PC-9 (cell line): ENCODE results near the gene MLIP. TPM values are rescaled to one million over a fixed set of nuclear protein-coding genes. Genes with fewer than 3 reads are reported as not detected.

Experiments
- BruUV-seq: library from RNA; stranded (reverse); fragments of 400-500 nt; replicated peaks from 2 replicates; lab custom pipeline; 2021; lab: Mats Ljungman, UMichigan
- CTCF ChIA-PET: fragments of 300-600 bp; sonication (Branson Sonifier 250); formaldehyde crosslinking; loops from one replicate; lab custom pipeline; 2022; ENCODE audit warnings: antibody characterized with exemption; lab: Charles Lee
- POLR2A ChIA-PET: fragments of 300-600 bp; sonication (Branson Sonifier 250); formaldehyde crosslinking; loops from one replicate; lab custom pipeline; 2022; ENCODE audit warnings: antibody characterized with exemption; ENCODE audit not compliant: unreplicated experiment; lab: Charles Lee
- DNase-seq, 2 experiments: peaks; one replicate each; pipeline versions ENCODE4 v3.0.0 to v3.0.0-alpha.2; 2015 to 2022; ENCODE audit warnings: mixed read lengths in 1 of 2
- H2AFZ ChIP-seq: fragments of 200-600 bp; sonication (generic); 2 replicates; pipeline ENCODE4 v1.8.1; 2017; ENCODE audit warnings: antibody characterized with exemption
- H3F3A ChIP-seq: fragments of 200-600 bp; sonication (generic); 2 replicates; pipeline ENCODE4 v1.8.1; 2017; ENCODE audit warnings: antibody characterized with exemption, mild to moderate bottlenecking, low read depth; ENCODE audit not compliant: insufficient read depth
- H3K27ac ChIP-seq: fragments of 200-600 bp; sonication (generic); 2 replicates; pipeline ENCODE4 v1.6.1; 2016; ENCODE audit warnings: mixed run types
- H3K27me3 ChIP-seq: fragments of 200-600 bp; sonication (generic); 2 replicates; pipeline ENCODE4 v1.6.1; 2016; ENCODE audit warnings: low read depth, mixed run types; ENCODE audit not compliant: insufficient read depth
- H3K36me3 ChIP-seq: fragments of 200-600 bp; sonication (generic); 2 replicates; pipeline ENCODE4 v1.6.1; 2016; ENCODE audit warnings: low read depth, mixed run types
- H3K4me1 ChIP-seq: fragments of 200-600 bp; sonication (generic); replicated peaks from 2 replicates; pipeline ENCODE4 v1.6.1; 2016; ENCODE audit warnings: mixed run types; ENCODE audit not compliant: insufficient read depth
- H3K4me2 ChIP-seq: fragments of 200-600 bp; sonication (generic); 2 replicates; pipeline ENCODE4 v1.6.1; 2017; ENCODE audit warnings: mixed run types
- H3K4me3 ChIP-seq: fragments of 200-600 bp; sonication (generic); 2 replicates; pipeline ENCODE4 v1.6.1; 2016; ENCODE audit warnings: mixed run types
- H3K79me2 ChIP-seq: fragments of 200-600 bp; sonication (generic); 2 replicates; pipeline ENCODE4 v1.6.1; 2017; ENCODE audit warnings: low read depth, mixed run types
- H3K9me2 ChIP-seq: fragments of 200-600 bp; sonication (generic); 2 replicates; pipeline ENCODE4 v1.8.1; 2017; ENCODE audit warnings: mild to moderate bottlenecking; ENCODE audit not compliant: insufficient read depth
- H3K9me3 ChIP-seq: fragments of 200-600 bp; sonication (generic); 2 replicates; pipeline ENCODE4 v1.8.1; 2016; ENCODE audit warnings: low read depth; ENCODE audit not compliant: insufficient read depth
- H4K20me1 ChIP-seq: fragments of 200-600 bp; sonication (generic); 2 replicates; pipeline ENCODE4 v1.8.1; 2017; ENCODE audit not compliant: insufficient read depth
- CTCF ChIP-seq: fragments of 200-600 bp; sonication (generic); conservative IDR thresholded peaks from 2 replicates; pipeline ENCODE4 v1.6.1; 2017; ENCODE audit warnings: mixed run types, antibody characterized with exemption, mild to moderate bottlenecking, moderate library complexity
- EZH2 ChIP-seq: fragments of 200-600 bp; sonication (generic); IDR thresholded peaks from 2 replicates; pipeline ENCODE4 v1.8.0; 2017; ENCODE audit warnings: antibody characterized with exemption, low read depth
- intact Hi-C: fragments of 100-400 bp; cut with micrococcal nuclease; formaldehyde crosslinking; loops from one replicate; pipeline ENCODE4 v1.10.0; 2022; ENCODE audit not compliant: unreplicated experiment
- total RNA-seq: library from RNA; stranded (reverse); gene quantifications from 2 replicates; pipeline ENCODE4 v1.2.3, GENCODE V29; 2021

MLIP gene
- total RNA-seq, 1 experiment from 2014 or later = 0.79 TPM

GRCh38 chr6:54099225-54099624 is 12.0 kb upstream of the MLIP start:
- Histone ChIP-seq H3K27ac (no peak overlapping the region), H3K4me3 (no peak overlapping the region), H4K20me1 (no peaks in the 10 kb centered on the region), H3K4me1 (no peaks in the 10 kb centered on the region), H3K4me2 (no peak overlapping the region), H3K79me2 (no peaks in the 10 kb centered on the region), H3K27me3 (no peaks in the 10 kb centered on the region), H3K36me3 (no peaks in the 10 kb centered on the region), H3K9me2 (no peaks in the 10 kb centered on the region), H3K9me3 (no peaks in the 10 kb centered on the region), H3F3A (no peaks in the 10 kb centered on the region), H2AFZ (0 out of 2 replicates have a peak overlapping the region, but pooled peaks have one; percentile 20)
- TF ChIP-seq EZH2 (no peak), CTCF (no peak)
- DNase-seq = no peak
- CTCF ChIA-PET = no interaction called here
- no TSS peak for BruUV-seq
- POLR2A ChIA-PET = no interaction called here
- intact Hi-C loops = no loop called here

GRCh38 chr6:54100411-54101006 is 10.7 kb upstream of the MLIP start:
- Histone ChIP-seq H3K9me2 (no peaks in the 10 kb centered on the region), H3K27ac (no peak overlapping the region), H3K27me3 (no peaks in the 10 kb centered on the region), H2AFZ (no peak overlapping the region), H4K20me1 (no peaks in the 10 kb centered on the region), H3F3A (no peaks in the 10 kb centered on the region), H3K36me3 (no peaks in the 10 kb centered on the region), H3K4me1 (no peaks in the 10 kb centered on the region), H3K79me2 (no peaks in the 10 kb centered on the region), H3K4me2 (no peak overlapping the region), H3K9me3 (no peaks in the 10 kb centered on the region), H3K4me3 (no peak overlapping the region)
- no peak for DNase-seq
- no TSS peak for BruUV-seq
- CTCF ChIA-PET = no interaction called here
- TF ChIP-seq EZH2 = no peak
- TF ChIP-seq CTCF = no peak
- intact Hi-C loops = no loop called here
- POLR2A ChIA-PET = no interaction called here

GRCh38 chr6:54102238-54102637 is 9.0 kb upstream of the MLIP start:
- BruUV-seq = no TSS peak
- H4K20me1 ChIP-seq = no peaks in the 10 kb centered on the region
- ChIA-PET POLR2A (no interaction called here), CTCF (no interaction called here)
- H3K9me3 ChIP-seq = no peaks in the 10 kb centered on the region
- H3F3A ChIP-seq = no peaks in the 10 kb centered on the region
- no peak overlapping the region for H2AFZ ChIP-seq
- no peaks in the 10 kb centered on the region for H3K27me3 ChIP-seq
- intact Hi-C loops = no loop called here
- no peaks in the 10 kb centered on the region for H3K9me2 ChIP-seq
- DNase-seq = no peak
- H3K79me2 ChIP-seq = no peaks in the 10 kb centered on the region
- H3K36me3 ChIP-seq = no peaks in the 10 kb centered on the region
- H3K27ac ChIP-seq = no peak overlapping the region
- H3K4me2 ChIP-seq = no peak overlapping the region
- H3K4me1 ChIP-seq = no peaks in the 10 kb centered on the region
- H3K4me3 ChIP-seq = no peak overlapping the region
- TF ChIP-seq CTCF (no peak), EZH2 (no peak)
